OCI-LY1 (cell line): ENCODE data around the gene RPRD1A.

ENCODE experiments used
- EZH2 ChIP-seq: fragments of 200-600 bp; sonication (generic), shearing (Covaris generic); IDR thresholded peaks from 2 replicates; pipeline ENCODE4 v1.8.0; 2017; ENCODE audit warnings: borderline replicate concordance, mixed run types, mild to moderate bottlenecking, antibody characterized with exemption, low read length, moderate library complexity, mixed read lengths
- TF ChIP-seq, protein P1 (sequence below): fragments of 200-600 bp; sonication (generic), shearing (Covaris generic); IDR thresholded peaks from 2 replicates; pipeline ENCODE4 v1.5.1; 2017; ENCODE audit warnings: mild to moderate bottlenecking, antibody characterized with exemption, low read length, moderate library complexity, mixed read lengths

DNA sequence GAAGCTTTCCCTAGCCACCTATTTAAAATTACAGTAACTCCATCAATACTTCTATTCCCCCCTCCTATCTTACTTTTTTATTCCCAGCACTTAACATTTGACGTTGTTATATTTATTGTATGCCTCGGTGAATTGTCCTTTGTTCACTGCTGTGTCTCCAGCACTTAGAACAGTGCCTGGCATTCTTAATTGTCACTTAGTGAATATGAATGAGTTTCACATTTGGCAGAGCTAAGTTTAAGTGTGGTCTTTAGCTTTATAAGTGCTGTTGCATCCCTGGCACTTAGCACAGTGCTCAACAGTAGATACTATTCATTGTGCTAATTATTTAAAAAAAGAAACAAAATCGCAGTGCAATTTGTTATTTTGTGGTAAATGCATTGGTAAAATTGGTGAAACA lies 93.2 kb downstream of the RPRD1A start:
- no peak for TF ChIP-seq EZH2
- TF ChIP-seq, protein P1, sequence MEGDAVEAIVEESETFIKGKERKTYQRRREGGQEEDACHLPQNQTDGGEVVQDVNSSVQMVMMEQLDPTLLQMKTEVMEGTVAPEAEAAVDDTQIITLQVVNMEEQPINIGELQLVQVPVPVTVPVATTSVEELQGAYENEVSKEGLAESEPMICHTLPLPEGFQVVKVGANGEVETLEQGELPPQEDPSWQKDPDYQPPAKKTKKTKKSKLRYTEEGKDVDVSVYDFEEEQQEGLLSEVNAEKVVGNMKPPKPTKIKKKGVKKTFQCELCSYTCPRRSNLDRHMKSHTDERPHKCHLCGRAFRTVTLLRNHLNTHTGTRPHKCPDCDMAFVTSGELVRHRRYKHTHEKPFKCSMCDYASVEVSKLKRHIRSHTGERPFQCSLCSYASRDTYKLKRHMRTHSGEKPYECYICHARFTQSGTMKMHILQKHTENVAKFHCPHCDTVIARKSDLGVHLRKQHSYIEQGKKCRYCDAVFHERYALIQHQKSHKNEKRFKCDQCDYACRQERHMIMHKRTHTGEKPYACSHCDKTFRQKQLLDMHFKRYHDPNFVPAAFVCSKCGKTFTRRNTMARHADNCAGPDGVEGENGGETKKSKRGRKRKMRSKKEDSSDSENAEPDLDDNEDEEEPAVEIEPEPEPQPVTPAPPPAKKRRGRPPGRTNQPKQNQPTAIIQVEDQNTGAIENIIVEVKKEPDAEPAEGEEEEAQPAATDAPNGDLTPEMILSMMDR = no peak
